GM12891 (cell line): ENCODE results near the gene RNF146.

ENCODE experiments used
- POLR2A ChIP-seq: IDR thresholded peaks from 2 replicates; pipeline ENCODE4 v1.6.1; 2011; ENCODE audit warnings: low read depth, low read length, control low read depth
- POLR2AphosphoS5 ChIP-seq: IDR thresholded peaks from 2 replicates; pipeline ENCODE4 v1.6.1; 2011; ENCODE audit warnings: low read depth, low read length, control low read depth
- POU2F2 ChIP-seq: IDR thresholded peaks from 2 replicates; pipeline ENCODE4 v1.6.1; 2011; ENCODE audit warnings: low read depth, mild to moderate bottlenecking, control low read depth, low read length, moderate library complexity
- SPI1 ChIP-seq: IDR thresholded peaks from 2 replicates; pipeline ENCODE4 v1.6.1; 2011; ENCODE audit warnings: low read depth, low read length, control low read depth

GRCh38 chr6:127317388-127318128, 50.9 kb downstream of the RNF146 start:
- no peak for TF ChIP-seq POLR2AphosphoS5
- TF ChIP-seq POLR2A, result no peak
- no peak for TF ChIP-seq POU2F2
- TF ChIP-seq SPI1, result no peak
